ENCODE data around the gene GOT2. TPM values are rescaled to one million over a fixed set of nuclear protein-coding genes. Genes with fewer than 3 reads are reported as not detected.

The GOT2 gene
- total RNA-seq (2022; extraction: Qiagen RNA extraction; ENCODE audit: low read depth): 167 to 184 TPM (median 177 TPM) in 5 replicates

GRCh38 chr16:58733671-58734458, at the start of gene GOT2:
Gene GOT2, minus strand, starts transcription at chr16:58734316. Its CDS starts 88 bp downstream, at chr16:58734228.

GRCh38 chr16:58684354-58685083, 49.6 kb downstream of the GOT2 start, which contains the start of gene SLC38A7:
Gene SLC38A7, minus strand, starts transcription at chr16:58684770. Its CDS starts 4,644 bp downstream, at chr16:58680126.

Other genes with a start within 250 kb of the GOT2 start
- gene NDRG4, start 234.2 kb downstream of the GOT2 start, total RNA-seq (2022; extraction: Qiagen RNA extraction; ENCODE audit: low read depth): 24.8 to 32.3 TPM (median 27.3 TPM) in 5 replicates
- 11.9 to 18.1 TPM (median 17.2 TPM) in 5 replicates for gene SETD6, start 218.8 kb downstream of the GOT2 start, total RNA-seq (2022; extraction: Qiagen RNA extraction; ENCODE audit: low read depth)
- gene CNOT1, start 104.5 kb downstream of the GOT2 start, total RNA-seq (2022; extraction: Qiagen RNA extraction; ENCODE audit: low read depth): 118 to 174 TPM (median 130 TPM) in 5 replicates
- 16.3 to 18.8 TPM (median 18.0 TPM) in 5 replicates for gene SLC38A7, start 49.5 kb downstream of the GOT2 start, total RNA-seq (2022; extraction: Qiagen RNA extraction; ENCODE audit: low read depth)